Activated T-helper 2 cell treated with anti-CD3 and anti-CD28 coated beads, Interferon-gamma antibody, Interleukin-2, Interleukin-4, amounts not matched to agents 10 μg/mL and 5 μg/mL and 100 μg/mL, durations not matched to agents 14 hours and 24 hours and 36 hours (primary cell): Measurements from ENCODE around the gene ZDHHC15. TPM values are rescaled to one million over a fixed set of nuclear protein-coding genes. Genes with fewer than 3 reads are reported as not detected.
"Not testable (repeated sequence)": the region's sequence is repeated elsewhere in the genome, so short reads cannot be mapped to it uniquely, and the experiment has no call there.

Source experiments
- DNase-seq: peaks from one replicate; pipeline ENCODE4 v3.0.0; 2021; ENCODE audit warnings: low spot score
- H3K27ac Mint-ChIP-seq: one replicate; pipeline ENCODE4 v1.8.0; 2021; ENCODE audit warnings: mixed read lengths
- H3K27me3 Mint-ChIP-seq: one replicate; pipeline ENCODE4 v1.8.0; 2021; ENCODE audit warnings: low read depth, mixed read lengths
- H3K36me3 Mint-ChIP-seq: one replicate; pipeline ENCODE4 v1.8.0; 2021; ENCODE audit warnings: low read depth, mixed read lengths
- H3K4me1 Mint-ChIP-seq: one replicate; pipeline ENCODE4 v1.8.0; 2021; ENCODE audit warnings: low read depth, mixed read lengths
- H3K4me3 Mint-ChIP-seq: one replicate; pipeline ENCODE4 v1.8.0; 2021; ENCODE audit warnings: low read depth, mild to moderate bottlenecking, moderate library complexity, mixed read lengths
- H3K9me3 Mint-ChIP-seq: one replicate; pipeline ENCODE4 v1.8.0; 2021; ENCODE audit warnings: mixed read lengths
- intact Hi-C: fragments of 100-400 bp; cut with micrococcal nuclease; formaldehyde crosslinking; loops from one replicate; pipeline ENCODE4 v1.15.1; 2023
- total RNA-seq: library from RNA; stranded (reverse); gene quantifications from 2 replicates; pipeline ENCODE4 v1.2.3, GENCODE V29; 2022

ZDHHC15 gene, protein sequence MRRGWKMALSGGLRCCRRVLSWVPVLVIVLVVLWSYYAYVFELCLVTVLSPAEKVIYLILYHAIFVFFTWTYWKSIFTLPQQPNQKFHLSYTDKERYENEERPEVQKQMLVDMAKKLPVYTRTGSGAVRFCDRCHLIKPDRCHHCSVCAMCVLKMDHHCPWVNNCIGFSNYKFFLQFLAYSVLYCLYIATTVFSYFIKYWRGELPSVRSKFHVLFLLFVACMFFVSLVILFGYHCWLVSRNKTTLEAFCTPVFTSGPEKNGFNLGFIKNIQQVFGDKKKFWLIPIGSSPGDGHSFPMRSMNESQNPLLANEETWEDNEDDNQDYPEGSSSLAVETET
- total RNA-seq, result 0.05 and 0.07 TPM in 2 replicates

- peak; percentile 14 for DNase-seq
- no peaks in the 10 kb centered on the region for H3K36me3 Mint-ChIP-seq
These were observed at the start of gene ZDHHC15 for GRCh38 chrX:75522565-75523431. TSS of gene ZDHHC15 (minus strand) at chrX:75523037. CDS start at chrX:75523024, 13 bp downstream.

GRCh38 chrX:75560544-75560943, 37.7 kb upstream of the ZDHHC15 start:
- H3K27ac Mint-ChIP-seq, DNase-seq, H3K9me3 Mint-ChIP-seq, H3K27me3 Mint-ChIP-seq, H3K4me1 Mint-ChIP-seq, H3K4me3 Mint-ChIP-seq, H3K36me3 Mint-ChIP-seq, intact Hi-C loops: not testable (repeated sequence)

More at GRCh38 chrX:75522565-75523431, at the start of gene ZDHHC15:
- intact Hi-C loops, result no loop called here
- Mint-ChIP-seq H3K4me3 (peak within 1 kb of the TSS; percentile 78), H3K4me1 (peaks cover 14% of the 10 kb centered on the region), H3K27me3 (no peaks in the 10 kb centered on the region), H3K27ac (no peak within 1 kb of the TSS), H3K9me3 (no peaks in the 10 kb centered on the region)

DNA sequence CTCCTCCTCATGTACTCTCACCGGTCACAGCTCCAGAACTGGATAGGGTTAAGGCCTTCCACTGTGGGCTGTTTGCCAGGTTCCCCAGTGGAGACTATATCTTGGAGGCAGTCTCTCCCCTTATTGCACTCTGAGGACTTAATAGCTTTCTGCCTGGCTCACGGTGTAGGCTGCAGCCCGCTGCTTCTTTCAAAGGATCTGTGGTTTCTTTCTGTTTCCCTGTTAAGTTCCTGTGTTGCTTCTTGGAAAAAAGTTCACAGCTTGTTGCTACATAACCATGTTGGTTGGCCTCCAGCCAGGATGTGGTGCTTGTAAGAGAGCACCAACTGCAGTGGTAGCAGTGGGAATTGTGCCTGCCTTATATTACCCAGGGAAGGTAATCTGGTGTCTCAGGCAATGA, 24.9 kb upstream of the ZDHHC15 start:
- H3K27ac Mint-ChIP-seq, result no peak overlapping the region
- H3K36me3 Mint-ChIP-seq, result no peaks in the 10 kb centered on the region

DNA sequence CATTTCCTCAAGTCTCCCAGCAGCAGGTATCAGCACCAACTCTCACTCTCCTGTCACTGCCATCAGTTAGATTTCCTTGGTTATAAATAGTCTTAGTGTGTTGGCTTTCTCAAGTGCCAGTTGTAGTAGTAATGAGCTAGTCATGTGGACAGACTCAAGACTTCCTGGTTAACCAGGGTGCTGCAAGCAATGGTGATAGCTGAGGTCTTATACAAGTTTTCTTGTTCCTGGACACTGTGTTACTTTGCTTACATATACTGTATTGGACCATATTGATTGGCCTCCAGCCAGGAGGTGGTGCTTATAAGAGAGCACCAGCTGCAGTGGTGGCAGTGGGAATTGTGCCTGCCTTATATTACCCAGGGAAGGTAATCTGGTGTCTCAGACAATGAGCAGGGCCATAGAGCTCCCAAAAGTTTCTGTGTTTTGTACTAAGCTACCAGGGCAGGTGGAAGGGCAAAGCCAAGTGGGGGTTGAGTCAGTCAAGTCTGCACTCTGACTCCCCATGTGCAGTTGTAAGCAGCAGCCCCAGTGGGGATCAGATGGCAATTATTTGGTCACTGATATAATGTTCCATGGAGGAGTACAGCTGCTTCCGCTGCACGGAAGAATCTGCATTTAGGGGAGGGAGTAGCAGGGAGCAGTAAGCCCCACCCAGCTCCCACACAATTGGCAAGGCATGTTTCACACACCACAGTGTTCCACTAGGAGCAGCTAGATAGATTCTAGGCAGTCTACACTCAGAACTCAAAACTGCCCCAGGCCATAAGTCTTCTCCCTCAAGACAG, 24.1 kb upstream of the ZDHHC15 start:
- DNase-seq, result no peak
- no peaks in the 10 kb centered on the region for H3K27me3 Mint-ChIP-seq
- no peaks in the 10 kb centered on the region for H3K36me3 Mint-ChIP-seq
- no peaks in the 10 kb centered on the region for H3K4me1 Mint-ChIP-seq
- H3K4me3 Mint-ChIP-seq, result no peak overlapping the region
- no peaks in the 10 kb centered on the region for H3K9me3 Mint-ChIP-seq
- H3K27ac Mint-ChIP-seq, result no peak overlapping the region
- intact Hi-C loops, result no loop called here

More for the DNA sequence above, 24.9 kb upstream of the ZDHHC15 start:
- no peak for DNase-seq
- no peaks in the 10 kb centered on the region for H3K9me3 Mint-ChIP-seq
- H3K27me3 Mint-ChIP-seq, result no peaks in the 10 kb centered on the region
- H3K4me1 Mint-ChIP-seq, result no peaks in the 10 kb centered on the region
- H3K4me3 Mint-ChIP-seq, result no peak overlapping the region
- intact Hi-C loops, result no loop called here

GRCh38 chrX:75544786-75545185, 21.9 kb upstream of the ZDHHC15 start:
- H3K9me3 Mint-ChIP-seq, result no peaks in the 10 kb centered on the region
- no peak overlapping the region for H3K4me3 Mint-ChIP-seq
- H3K27me3 Mint-ChIP-seq, result no peaks in the 10 kb centered on the region
- DNase-seq, result no peak
- H3K27ac Mint-ChIP-seq, result no peak overlapping the region
- no peaks in the 10 kb centered on the region for H3K4me1 Mint-ChIP-seq
- intact Hi-C loops, result no loop called here
- no peaks in the 10 kb centered on the region for H3K36me3 Mint-ChIP-seq

DNA sequence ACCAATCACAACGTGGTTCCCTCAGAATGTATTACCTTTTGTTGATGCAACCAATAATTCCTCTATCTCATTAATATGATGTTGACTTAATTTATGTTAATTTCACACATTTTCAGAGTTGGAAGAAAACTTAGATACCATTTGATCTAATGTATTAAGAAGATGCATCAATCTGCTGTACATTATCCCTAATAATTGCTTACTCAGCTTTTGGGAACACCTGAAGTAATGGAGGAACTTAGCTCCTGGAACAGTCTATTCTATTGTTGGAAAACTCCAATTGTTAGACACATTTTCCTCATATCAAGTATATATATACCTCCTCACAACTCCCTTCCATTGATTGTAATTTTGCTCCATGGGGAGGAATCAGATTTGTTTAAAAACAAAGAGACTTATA, 38.9 kb downstream of the ZDHHC15 start:
- Mint-ChIP-seq H3K27me3 (no peaks in the 10 kb centered on the region), H3K36me3 (no peaks in the 10 kb centered on the region), H3K4me1 (no peaks in the 10 kb centered on the region), H3K9me3 (peaks cover 5% of the 10 kb centered on the region), H3K4me3 (no peak overlapping the region), H3K27ac (no peak overlapping the region)
- no peak for DNase-seq
- intact Hi-C loops, result no loop called here

GRCh38 chrX:75461780-75462179, 61.1 kb downstream of the ZDHHC15 start:
- H3K9me3 Mint-ChIP-seq, result peaks cover 22% of the 10 kb centered on the region
- H3K36me3 Mint-ChIP-seq, H3K4me1 Mint-ChIP-seq, DNase-seq, H3K27ac Mint-ChIP-seq, intact Hi-C loops, H3K4me3 Mint-ChIP-seq, H3K27me3 Mint-ChIP-seq: not testable (repeated sequence)

GRCh38 chrX:75421688-75422230, 101.1 kb downstream of the ZDHHC15 start:
- Mint-ChIP-seq H3K9me3 (no peaks in the 10 kb centered on the region), H3K27ac (no peak overlapping the region), H3K4me1 (no peaks in the 10 kb centered on the region), H3K27me3 (no peaks in the 10 kb centered on the region), H3K36me3 (no peaks in the 10 kb centered on the region), H3K4me3 (no peak overlapping the region)
- intact Hi-C loops, result no loop called here
- no peak for DNase-seq

GRCh38 chrX:75407153-75407552, 115.7 kb downstream of the ZDHHC15 start:
- H3K4me1 Mint-ChIP-seq, H3K4me3 Mint-ChIP-seq, intact Hi-C loops, DNase-seq, H3K27me3 Mint-ChIP-seq, H3K27ac Mint-ChIP-seq, H3K36me3 Mint-ChIP-seq: not testable (repeated sequence)
- peaks cover 10% of the 10 kb centered on the region for H3K9me3 Mint-ChIP-seq

- H3K27ac Mint-ChIP-seq, result no peak overlapping the region
- H3K36me3 Mint-ChIP-seq, result no peaks in the 10 kb centered on the region
- intact Hi-C loops, result no loop called here
- no peaks in the 10 kb centered on the region for H3K27me3 Mint-ChIP-seq
- no peak overlapping the region for H3K4me3 Mint-ChIP-seq
- H3K4me1 Mint-ChIP-seq, result no peaks in the 10 kb centered on the region
- peaks cover 42% of the 10 kb centered on the region for H3K9me3 Mint-ChIP-seq
- DNase-seq, result no peak
These were observed 132.4 kb downstream of the ZDHHC15 start for GRCh38 chrX:75390470-75390869.

DNA sequence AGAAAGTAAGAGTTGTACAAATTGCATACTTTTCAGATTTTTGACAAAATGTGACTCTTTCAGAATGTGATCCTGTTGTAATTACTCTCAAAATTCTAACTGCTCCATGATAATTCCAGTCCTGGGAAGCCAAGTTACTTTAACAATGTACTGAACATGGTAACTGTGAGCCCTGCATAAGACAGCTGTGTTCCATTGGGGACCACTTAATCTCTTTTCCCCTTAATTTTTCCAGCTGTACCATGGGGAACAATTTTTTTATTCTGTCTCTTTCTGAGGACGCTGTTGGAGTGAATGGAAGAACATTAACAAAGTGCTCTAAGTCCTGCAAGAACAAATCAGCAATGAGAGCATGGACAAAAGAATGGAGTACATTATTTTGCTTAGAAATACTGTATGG, 153.1 kb downstream of the ZDHHC15 start:
- no peaks in the 10 kb centered on the region for H3K36me3 Mint-ChIP-seq
- H3K4me3 Mint-ChIP-seq, result no peak overlapping the region
- no peaks in the 10 kb centered on the region for H3K9me3 Mint-ChIP-seq
- H3K27ac Mint-ChIP-seq, result no peak overlapping the region
- intact Hi-C loops, result no loop called here
- no peak for DNase-seq
- H3K27me3 Mint-ChIP-seq, result no peaks in the 10 kb centered on the region
- H3K4me1 Mint-ChIP-seq, result no peaks in the 10 kb centered on the region

GRCh38 chrX:75366861-75367260, 156.0 kb downstream of the ZDHHC15 start:
- Mint-ChIP-seq H3K4me3 (no peak overlapping the region), H3K9me3 (peaks cover 7% of the 10 kb centered on the region)

More at GRCh38 chrX:75366861-75367260, 156.0 kb downstream of the ZDHHC15 start:
- Mint-ChIP-seq H3K4me1 (no peaks in the 10 kb centered on the region), H3K36me3 (peaks cover 3% of the 10 kb centered on the region), H3K27ac (no peak overlapping the region), H3K27me3 (no peaks in the 10 kb centered on the region)
- DNase-seq, result no peak
- intact Hi-C loops, result no loop called here
